ENCODE data around the gene PDP2.

PDP2 gene

DNA sequence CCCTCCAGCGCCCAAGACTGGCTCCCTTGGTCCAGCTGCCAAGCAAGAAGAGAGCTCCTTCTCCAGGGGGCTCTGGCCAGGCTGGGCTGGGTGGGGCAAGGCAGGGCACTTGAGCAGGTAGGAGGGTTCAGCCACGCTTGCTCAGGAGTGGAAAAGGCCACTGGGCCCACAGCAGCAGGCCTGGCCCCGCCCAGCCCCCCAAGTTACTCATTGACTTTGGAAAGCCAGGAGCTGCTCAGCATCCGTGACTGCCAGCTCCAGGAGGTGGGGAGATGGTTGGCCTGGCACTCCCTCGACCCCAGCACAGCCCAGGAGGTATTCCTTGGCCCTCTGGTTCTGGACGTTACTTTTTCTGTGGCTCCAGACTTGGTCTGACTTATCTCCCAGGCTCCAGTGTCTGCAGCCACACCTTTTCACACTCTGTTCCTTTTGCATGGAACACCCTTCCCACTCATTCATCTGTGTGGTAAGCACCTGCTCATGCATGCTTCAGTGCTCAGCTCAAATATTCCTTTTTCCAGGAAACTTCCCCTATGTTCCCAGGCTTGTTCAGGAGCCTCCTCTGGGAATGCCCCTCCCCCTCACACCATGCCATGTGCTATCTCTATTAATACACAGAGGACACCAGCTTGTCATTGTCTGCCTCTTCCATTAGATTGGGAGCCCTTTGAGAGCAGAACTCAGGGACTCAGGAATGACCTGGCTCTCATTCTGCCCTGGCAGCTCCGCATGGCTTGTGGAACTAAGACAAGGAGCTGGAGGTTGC, 38.7 kb downstream of the PDP2 start, which contains the start of gene CDH16:
TSS of gene CDH16 (minus strand) at position 83 of the 766 bp plus-strand sequence. CDS start 820 bp downstream, outside the sequence.
- H3K9ac ChIP-seq (ENCODE audit: low read depth, low read length), result no peak within 1 kb of the TSS
- H3K27ac ChIP-seq (ENCODE audit: low read length), result no peak within 1 kb of the TSS
- H3K36me3 ChIP-seq (ENCODE audit: insufficient read depth, low read depth, low read length), result no peaks in the 10 kb centered on the region
- no peaks in the 10 kb centered on the region for H3K9me3 ChIP-seq (ENCODE audit: insufficient read depth, low read depth, low read length)
- H3K4me1 ChIP-seq (ENCODE audit: insufficient read depth, low read length), result no peaks in the 10 kb centered on the region
- peaks cover 41% of the 10 kb centered on the region for H3K27me3 ChIP-seq (ENCODE audit: insufficient read depth, low read length)
- no peak within 1 kb of the TSS for H3K4me3 ChIP-seq (ENCODE audit: low read length)

DNA sequence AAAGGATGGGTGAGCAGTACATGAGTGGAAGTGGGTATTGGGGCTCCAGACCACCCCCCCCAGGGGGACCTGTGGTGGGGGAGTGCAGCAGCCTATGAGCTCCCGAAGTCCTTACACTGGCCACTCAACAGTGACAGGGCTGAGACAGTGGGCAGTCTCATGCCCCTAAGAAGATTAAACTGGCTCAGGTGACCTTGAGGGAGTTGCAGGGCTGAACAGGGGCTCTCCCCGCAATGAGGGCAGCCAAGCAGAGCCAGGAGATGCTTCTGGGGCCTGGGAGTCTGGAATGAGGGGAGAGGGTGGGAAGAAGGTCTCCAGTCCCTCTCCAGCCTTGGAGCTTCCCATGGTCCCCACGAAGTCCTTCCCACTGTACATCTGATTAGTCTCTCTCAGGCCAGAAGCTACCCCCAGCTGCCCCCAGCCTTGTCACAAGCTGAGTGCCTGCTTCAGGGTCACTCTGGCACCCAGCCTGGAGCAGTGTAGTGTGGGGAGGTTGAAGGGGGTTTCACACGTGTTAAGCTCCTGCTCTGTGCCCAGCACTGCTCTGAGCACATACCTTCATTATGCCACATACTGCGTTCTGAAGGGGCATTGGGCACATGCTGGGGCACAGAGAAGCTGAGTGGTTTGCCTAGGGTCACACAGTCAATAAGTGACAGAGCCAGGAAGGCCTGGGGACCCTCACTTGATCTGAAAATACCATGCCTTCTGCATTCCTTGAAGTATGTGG, 39.4 kb downstream of the PDP2 start:
- H3K9me3 ChIP-seq (ENCODE audit: insufficient read depth, low read depth, low read length), result no peaks in the 10 kb centered on the region
- no peak overlapping the region for H3K27ac ChIP-seq (ENCODE audit: low read length)
- H3K4me3 ChIP-seq (ENCODE audit: low read length), result no peak overlapping the region
- no peak overlapping the region for H3K9ac ChIP-seq (ENCODE audit: low read depth, low read length)
- H3K36me3 ChIP-seq (ENCODE audit: insufficient read depth, low read depth, low read length), result no peaks in the 10 kb centered on the region
- no peaks in the 10 kb centered on the region for H3K4me1 ChIP-seq (ENCODE audit: insufficient read depth, low read length)
- peaks cover 48% of the 10 kb centered on the region for H3K27me3 ChIP-seq (ENCODE audit: insufficient read depth, low read length)

DNA sequence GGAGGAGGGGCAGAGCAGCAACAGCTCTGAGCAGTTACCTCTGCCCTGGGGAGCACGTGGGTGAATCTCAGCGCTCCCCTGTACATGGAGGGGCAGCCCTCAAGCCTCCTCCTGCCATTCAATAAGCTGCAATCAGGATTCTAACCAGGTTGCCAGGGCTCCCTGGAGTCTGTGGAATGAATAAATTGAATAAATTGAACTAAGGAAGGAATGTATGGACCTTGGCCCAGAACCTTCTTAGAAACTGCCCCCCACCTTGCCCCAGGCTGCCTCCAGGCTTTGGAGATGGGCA, 39.9 kb downstream of the PDP2 start:
- Histone ChIP-seq H3K27me3 (ENCODE audit: insufficient read depth, low read length) (peaks cover 53% of the 10 kb centered on the region), H3K9ac (ENCODE audit: low read depth, low read length) (no peak overlapping the region), H3K36me3 (ENCODE audit: insufficient read depth, low read depth, low read length) (no peaks in the 10 kb centered on the region), H3K9me3 (ENCODE audit: insufficient read depth, low read depth, low read length) (no peaks in the 10 kb centered on the region), H3K27ac (ENCODE audit: low read length) (no peak overlapping the region), H3K4me1 (ENCODE audit: insufficient read depth, low read length) (no peaks in the 10 kb centered on the region), H3K4me3 (ENCODE audit: low read length) (no peak overlapping the region)

DNA sequence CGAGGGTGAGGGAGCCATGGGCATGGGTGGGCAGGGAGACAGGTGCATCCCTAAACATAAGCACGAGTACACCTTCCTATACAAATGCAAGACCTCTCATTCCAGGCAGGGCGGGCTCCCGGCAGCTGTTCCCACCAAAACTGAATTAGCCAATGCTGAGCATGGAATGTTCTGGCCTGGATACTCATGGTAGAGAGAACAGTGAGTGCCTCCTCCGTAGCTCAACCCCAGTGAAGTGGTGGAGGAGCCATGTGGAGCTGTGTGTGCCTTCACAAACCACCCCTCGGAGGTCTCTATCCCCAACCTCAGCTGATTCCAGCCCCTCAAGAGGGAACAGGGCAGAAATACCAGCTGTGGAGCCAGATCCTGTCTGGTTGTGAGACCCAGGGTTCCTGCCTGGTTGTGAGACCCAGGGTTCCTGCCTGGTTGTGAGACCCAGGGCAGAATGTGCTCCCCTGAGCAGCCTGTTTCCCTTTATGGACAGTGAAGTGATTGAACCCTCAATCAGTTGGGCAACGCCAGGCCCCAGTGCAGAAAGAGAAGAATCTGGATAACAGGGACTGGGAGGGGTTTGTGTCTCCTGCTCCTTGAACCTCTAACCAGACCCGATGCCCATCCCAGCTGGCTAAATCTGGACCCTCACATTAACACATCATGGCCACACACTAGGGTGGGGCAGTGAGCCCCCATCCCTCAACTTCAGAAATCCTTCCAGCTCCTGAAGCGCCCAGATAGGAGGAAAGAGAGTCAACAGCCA, 40.8 kb downstream of the PDP2 start:
- no peaks in the 10 kb centered on the region for H3K9me3 ChIP-seq (ENCODE audit: insufficient read depth, low read depth, low read length)
- H3K4me1 ChIP-seq (ENCODE audit: insufficient read depth, low read length), result no peaks in the 10 kb centered on the region
- no peak overlapping the region for H3K9ac ChIP-seq (ENCODE audit: low read depth, low read length)
- no peak overlapping the region for H3K27ac ChIP-seq (ENCODE audit: low read length)
- H3K27me3 ChIP-seq (ENCODE audit: insufficient read depth, low read length), result peaks cover 60% of the 10 kb centered on the region
- no peaks in the 10 kb centered on the region for H3K36me3 ChIP-seq (ENCODE audit: insufficient read depth, low read depth, low read length)
- H3K4me3 ChIP-seq (ENCODE audit: low read length), result no peak overlapping the region

DNA sequence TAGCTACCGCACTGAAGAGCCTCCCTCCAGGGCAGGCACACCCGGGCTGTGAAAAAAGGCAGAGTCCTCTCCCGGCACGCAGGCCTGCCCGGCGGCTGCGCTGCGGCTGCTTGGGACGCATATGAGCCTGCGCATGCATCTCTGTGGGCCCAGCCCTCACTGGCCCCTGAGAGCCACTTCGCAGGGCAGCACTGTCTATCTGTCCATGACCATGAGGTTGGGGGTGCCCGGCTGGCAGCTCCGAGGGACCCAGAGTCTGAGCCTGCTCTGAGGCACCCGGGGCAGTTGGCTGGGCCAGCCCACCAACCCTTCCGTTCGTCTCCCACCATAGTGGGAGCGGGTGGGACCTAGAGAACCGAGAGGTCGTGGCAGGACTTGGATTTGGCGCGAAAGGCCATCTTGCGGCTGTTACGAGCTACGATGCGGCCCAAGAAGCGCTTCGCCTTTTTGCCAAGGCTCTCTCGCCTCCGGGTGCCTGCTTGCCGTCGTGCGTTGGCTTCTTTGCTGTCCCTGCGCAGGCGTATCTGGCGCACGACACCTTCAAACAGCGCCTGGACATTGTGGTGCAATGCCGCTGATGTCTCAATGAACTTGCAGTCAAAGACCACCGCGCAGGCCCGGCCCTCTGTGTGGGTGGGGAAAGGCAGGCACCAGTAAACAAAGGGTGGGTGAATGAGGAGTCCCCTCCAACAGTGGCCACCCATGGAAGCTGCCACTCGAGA, 41.6 kb downstream of the PDP2 start:
- H3K36me3 ChIP-seq (ENCODE audit: insufficient read depth, low read depth, low read length), result no peaks in the 10 kb centered on the region
- H3K4me1 ChIP-seq (ENCODE audit: insufficient read depth, low read length), result no peaks in the 10 kb centered on the region
- no peak overlapping the region for H3K4me3 ChIP-seq (ENCODE audit: low read length)
- no peak overlapping the region for H3K27ac ChIP-seq (ENCODE audit: low read length)
- H3K9me3 ChIP-seq (ENCODE audit: insufficient read depth, low read depth, low read length), result no peaks in the 10 kb centered on the region
- H3K27me3 ChIP-seq (ENCODE audit: insufficient read depth, low read length), result peaks cover 62% of the 10 kb centered on the region
- H3K9ac ChIP-seq (ENCODE audit: low read depth, low read length), result no peak overlapping the region

DNA sequence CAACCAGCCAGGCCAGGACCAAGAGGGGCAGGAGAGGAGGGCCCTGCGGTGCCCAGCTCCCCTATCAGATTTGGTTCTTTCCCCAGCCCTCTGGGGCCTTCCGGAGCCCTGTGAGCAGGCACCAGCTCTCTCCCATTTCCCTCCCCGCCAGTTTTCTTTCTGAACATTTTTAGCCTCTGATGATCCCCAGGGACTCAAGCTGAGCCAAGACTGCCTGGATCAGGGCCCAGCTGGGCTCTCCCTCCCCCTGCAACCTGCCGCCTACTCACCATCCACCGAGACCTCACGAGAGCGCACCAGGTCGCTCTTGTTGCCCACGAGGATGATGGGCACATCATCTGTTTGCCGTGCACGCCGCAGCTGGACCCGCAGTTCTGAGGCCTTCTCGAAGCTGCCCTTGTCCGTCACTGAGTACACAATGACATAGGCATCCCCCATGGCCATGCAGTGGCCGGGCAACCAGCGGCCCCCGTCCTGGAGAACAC, 43.0 kb downstream of the PDP2 start:
- H3K27ac ChIP-seq (ENCODE audit: low read length), result no peak overlapping the region
- H3K36me3 ChIP-seq (ENCODE audit: insufficient read depth, low read depth, low read length), result no peaks in the 10 kb centered on the region
- H3K4me3 ChIP-seq (ENCODE audit: low read length), result no peak overlapping the region
- no peaks in the 10 kb centered on the region for H3K9me3 ChIP-seq (ENCODE audit: insufficient read depth, low read depth, low read length)
- H3K9ac ChIP-seq (ENCODE audit: low read depth, low read length), result no peak overlapping the region
- H3K4me1 ChIP-seq (ENCODE audit: insufficient read depth, low read length), result no peaks in the 10 kb centered on the region
- peaks cover 72% of the 10 kb centered on the region for H3K27me3 ChIP-seq (ENCODE audit: insufficient read depth, low read length)

DNA sequence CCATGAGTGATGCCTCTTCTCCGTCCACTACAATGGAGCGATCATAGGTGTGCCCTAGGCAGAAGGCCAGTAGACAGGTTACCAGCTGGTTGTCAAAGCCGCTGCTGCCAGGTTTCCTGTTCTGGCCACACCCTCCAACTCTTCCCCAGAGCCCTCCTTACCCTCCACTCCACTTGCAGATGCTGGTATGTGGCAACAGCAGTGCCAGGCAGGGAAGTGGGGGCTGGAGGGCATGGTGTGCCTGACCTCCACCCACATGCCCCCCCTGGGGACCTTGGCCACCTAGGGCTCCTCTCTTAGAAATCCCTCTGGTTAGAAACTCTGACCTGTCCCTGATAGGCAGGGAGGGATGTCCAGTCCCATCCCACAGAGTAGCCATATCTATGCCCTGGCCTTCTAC, 43.6 kb downstream of the PDP2 start:
- Histone ChIP-seq H3K9ac (ENCODE audit: low read depth, low read length) (no peak overlapping the region), H3K36me3 (ENCODE audit: insufficient read depth, low read depth, low read length) (no peaks in the 10 kb centered on the region), H3K4me1 (ENCODE audit: insufficient read depth, low read length) (no peaks in the 10 kb centered on the region), H3K4me3 (ENCODE audit: low read length) (no peak overlapping the region), H3K27ac (ENCODE audit: low read length) (no peak overlapping the region), H3K9me3 (ENCODE audit: insufficient read depth, low read depth, low read length) (no peaks in the 10 kb centered on the region), H3K27me3 (ENCODE audit: insufficient read depth, low read length) (peaks cover 72% of the 10 kb centered on the region)

DNA sequence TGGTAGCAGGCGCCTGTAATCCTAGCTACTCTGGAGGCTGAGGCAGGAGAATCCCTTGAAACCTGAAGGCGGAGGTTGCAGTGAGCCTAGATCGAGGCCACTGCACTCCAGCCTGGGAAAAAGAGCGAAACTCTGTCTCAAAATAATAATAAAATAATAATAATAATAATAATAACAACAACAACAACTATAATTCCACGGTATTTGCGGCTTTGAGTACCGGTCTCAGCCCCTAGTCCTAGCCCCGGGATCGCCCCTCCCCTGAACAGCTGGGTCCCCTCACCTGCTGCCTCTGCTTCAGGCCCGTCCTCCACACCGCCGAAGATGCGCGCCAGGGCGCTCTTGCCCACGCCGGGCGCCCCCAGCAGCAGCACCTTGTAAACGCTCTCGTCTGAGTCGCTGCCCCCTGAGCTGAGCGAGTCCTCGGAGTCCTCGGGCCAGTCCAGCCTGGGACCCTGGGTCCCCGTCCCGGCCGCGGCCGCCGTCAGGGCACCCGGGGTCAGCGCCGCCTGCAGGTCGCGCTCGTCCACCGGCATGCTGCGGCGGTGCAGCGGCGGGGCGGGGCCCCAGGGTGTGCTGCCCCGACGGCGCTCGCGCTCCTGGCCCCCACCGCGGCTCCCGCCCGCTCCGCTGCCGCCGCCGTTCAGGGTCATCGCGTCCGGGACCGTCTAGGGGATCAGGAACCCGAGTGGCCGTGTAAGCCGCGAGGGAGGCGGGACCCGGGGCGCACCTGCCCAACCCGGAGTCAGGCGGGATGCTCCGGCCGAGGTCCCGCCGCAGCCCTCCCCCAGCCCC, 44.4 kb downstream of the PDP2 start:
- Histone ChIP-seq H3K36me3 (ENCODE audit: insufficient read depth, low read depth, low read length) (no peaks in the 10 kb centered on the region), H3K9me3 (ENCODE audit: insufficient read depth, low read depth, low read length) (no peaks in the 10 kb centered on the region), H3K4me1 (ENCODE audit: insufficient read depth, low read length) (no peaks in the 10 kb centered on the region), H3K27ac (ENCODE audit: low read length) (no peak overlapping the region), H3K4me3 (ENCODE audit: low read length) (peak overlapping the region; percentile 47; the same call in 1 of the 2 replicates), H3K9ac (ENCODE audit: low read depth, low read length) (no peak overlapping the region), H3K27me3 (ENCODE audit: insufficient read depth, low read length) (peaks cover 66% of the 10 kb centered on the region)

DNA sequence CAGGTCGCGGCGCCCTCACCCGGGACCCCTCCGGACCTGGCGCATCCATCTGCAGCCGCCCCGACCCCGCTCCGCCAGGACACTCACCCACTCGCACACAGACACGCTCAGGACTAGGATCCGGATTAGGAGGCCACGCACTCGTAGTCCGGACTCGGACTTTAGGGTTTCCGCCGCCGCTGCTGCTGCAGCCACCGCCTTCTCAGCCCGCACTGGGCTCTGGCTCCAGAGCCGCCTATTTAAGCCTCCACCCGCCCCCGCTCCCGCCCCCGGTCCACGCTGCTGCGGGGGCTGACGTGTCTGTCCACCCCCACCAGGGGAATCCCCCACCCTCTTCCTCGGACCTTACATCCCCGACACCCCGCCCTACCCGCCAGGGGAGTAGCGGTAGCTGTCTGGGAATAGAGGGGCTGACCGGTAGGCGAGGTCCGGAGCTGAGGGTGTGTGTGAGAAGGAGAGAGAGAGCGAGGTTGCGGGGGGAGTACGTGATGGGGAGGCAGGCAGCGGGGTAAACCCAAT, 45.1 kb downstream of the PDP2 start, which contains the start of gene RRAD:
TSS of gene RRAD (minus strand) at position 214 of the 519 bp plus-strand sequence. CDS start 356 bp downstream, outside the sequence.
- no peaks in the 10 kb centered on the region for H3K4me1 ChIP-seq (ENCODE audit: insufficient read depth, low read length)
- no peaks in the 10 kb centered on the region for H3K36me3 ChIP-seq (ENCODE audit: insufficient read depth, low read depth, low read length)
- no peak within 1 kb of the TSS for H3K27ac ChIP-seq (ENCODE audit: low read length)
- H3K4me3 ChIP-seq (ENCODE audit: low read length), result peak within 1 kb of the TSS; percentile 47; the same call in 1 of the 2 replicates
- peaks cover 60% of the 10 kb centered on the region for H3K27me3 ChIP-seq (ENCODE audit: insufficient read depth, low read length)
- no peaks in the 10 kb centered on the region for H3K9me3 ChIP-seq (ENCODE audit: insufficient read depth, low read depth, low read length)
- no peak within 1 kb of the TSS for H3K9ac ChIP-seq (ENCODE audit: low read depth, low read length)

DNA sequence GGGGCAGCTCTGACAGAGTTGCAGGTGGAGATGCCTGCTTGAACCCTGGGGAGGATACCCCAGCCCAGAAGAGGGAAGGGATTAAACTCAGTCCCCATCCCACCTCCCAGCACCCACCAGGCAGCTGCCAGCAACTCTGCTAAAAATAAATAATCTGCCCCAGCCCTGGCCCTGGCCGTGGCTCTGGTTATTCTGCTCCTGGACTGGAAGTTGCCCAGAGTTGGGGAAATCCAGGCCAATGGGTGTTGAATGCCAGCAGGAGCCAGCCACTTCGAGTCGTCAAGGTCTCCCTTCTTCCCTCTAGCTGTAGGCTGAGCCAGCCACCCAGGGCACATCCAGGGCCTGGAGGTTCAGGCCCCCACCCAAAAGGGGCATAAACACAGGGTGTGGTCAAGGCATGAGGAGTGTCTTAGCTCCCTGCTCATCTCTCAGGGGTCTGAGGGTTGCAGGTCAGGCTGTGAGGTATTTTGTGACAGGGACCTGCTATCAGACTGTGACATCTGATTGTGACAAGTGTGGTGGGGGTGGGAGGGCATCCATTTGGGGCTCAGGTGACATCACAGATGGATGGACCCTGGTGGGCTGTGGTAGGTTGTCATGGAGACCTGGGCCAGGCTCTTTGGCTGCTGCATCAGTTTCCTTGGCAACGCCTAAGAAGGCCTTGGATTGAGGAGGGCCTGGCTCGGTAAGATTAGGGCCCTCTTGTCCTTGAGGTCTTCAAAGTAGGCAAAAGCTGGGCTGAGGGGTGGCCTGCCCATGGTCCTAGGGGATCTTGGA, 46.0 kb downstream of the PDP2 start:
- H3K9ac ChIP-seq (ENCODE audit: low read depth, low read length), result no peak overlapping the region
- H3K4me3 ChIP-seq (ENCODE audit: low read length), result no peak overlapping the region
- H3K27me3 ChIP-seq (ENCODE audit: insufficient read depth, low read length), result peaks cover 53% of the 10 kb centered on the region
- no peaks in the 10 kb centered on the region for H3K36me3 ChIP-seq (ENCODE audit: insufficient read depth, low read depth, low read length)
- no peaks in the 10 kb centered on the region for H3K9me3 ChIP-seq (ENCODE audit: insufficient read depth, low read depth, low read length)
- H3K4me1 ChIP-seq (ENCODE audit: insufficient read depth, low read length), result no peaks in the 10 kb centered on the region
- no peak overlapping the region for H3K27ac ChIP-seq (ENCODE audit: low read length)
